ENCODE results near the gene TAF1D. TPM values are rescaled to one million over a fixed set of nuclear protein-coding genes. Genes with fewer than 3 reads are reported as not detected.

The TAF1D gene
- total and polyA plus RNA-seq, 10 of the 15 experiments (the other 5 are each of a cell fraction or from before 2014, with no cell fraction given) = 101 to 314 (median 199) TPM

DNA sequence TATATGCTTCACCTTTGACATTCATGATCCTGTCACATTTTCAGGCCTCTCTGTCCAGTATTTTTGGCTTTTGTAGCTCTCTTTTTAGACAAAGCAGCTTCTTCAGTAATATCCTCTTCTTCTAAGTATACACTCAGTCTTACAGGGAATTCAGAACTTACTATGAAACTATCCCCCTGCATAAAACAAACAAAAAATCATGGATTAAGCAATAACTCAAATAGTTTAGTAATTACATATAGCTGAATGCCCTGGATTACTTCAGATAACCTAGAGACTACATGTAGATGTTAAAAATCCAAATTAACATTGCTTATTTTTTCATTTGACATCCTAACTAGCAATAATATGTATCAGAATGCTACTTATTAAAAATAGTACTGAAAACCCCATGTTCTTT is 5.2 kb downstream of the TAF1D start (continued):
- TF ChIP-seq, protein P1, sequence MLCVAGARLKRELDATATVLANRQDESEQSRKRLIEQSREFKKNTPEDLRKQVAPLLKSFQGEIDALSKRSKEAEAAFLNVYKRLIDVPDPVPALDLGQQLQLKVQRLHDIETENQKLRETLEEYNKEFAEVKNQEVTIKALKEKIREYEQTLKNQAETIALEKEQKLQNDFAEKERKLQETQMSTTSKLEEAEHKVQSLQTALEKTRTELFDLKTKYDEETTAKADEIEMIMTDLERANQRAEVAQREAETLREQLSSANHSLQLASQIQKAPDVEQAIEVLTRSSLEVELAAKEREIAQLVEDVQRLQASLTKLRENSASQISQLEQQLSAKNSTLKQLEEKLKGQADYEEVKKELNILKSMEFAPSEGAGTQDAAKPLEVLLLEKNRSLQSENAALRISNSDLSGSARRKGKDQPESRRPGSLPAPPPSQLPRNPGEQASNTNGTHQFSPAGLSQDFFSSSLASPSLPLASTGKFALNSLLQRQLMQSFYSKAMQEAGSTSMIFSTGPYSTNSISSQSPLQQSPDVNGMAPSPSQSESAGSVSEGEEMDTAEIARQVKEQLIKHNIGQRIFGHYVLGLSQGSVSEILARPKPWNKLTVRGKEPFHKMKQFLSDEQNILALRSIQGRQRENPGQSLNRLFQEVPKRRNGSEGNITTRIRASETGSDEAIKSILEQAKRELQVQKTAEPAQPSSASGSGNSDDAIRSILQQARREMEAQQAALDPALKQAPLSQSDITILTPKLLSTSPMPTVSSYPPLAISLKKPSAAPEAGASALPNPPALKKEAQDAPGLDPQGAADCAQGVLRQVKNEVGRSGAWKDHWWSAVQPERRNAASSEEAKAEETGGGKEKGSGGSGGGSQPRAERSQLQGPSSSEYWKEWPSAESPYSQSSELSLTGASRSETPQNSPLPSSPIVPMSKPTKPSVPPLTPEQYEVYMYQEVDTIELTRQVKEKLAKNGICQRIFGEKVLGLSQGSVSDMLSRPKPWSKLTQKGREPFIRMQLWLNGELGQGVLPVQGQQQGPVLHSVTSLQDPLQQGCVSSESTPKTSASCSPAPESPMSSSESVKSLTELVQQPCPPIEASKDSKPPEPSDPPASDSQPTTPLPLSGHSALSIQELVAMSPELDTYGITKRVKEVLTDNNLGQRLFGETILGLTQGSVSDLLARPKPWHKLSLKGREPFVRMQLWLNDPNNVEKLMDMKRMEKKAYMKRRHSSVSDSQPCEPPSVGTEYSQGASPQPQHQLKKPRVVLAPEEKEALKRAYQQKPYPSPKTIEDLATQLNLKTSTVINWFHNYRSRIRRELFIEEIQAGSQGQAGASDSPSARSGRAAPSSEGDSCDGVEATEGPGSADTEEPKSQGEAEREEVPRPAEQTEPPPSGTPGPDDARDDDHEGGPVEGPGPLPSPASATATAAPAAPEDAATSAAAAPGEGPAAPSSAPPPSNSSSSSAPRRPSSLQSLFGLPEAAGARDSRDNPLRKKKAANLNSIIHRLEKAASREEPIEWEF (IDR thresholded peaks at IDR 0.05; ENCODE audit: insufficient replicate concordance, low read depth, low read length) = no peak

DNA sequence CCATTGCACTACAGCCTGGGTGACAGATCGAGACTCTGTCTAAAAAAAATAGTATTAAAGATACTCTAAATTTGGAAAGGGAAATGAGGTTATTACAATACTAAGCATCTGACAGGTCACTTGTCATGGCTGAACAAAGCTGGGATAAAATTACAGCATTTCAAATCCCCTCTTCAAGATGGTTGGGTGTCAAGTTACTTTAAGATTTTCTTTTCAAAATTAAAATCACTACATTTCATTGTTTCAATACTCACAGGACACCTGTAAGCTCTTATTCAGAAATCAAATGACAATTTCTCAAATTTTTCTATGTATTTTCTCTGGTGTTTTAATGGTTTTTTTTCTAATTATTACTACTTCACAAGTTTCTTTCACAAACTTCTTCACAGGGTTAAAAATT is 5.7 kb downstream of the TAF1D start:
- ChIA-PET SMC1A (ENCODE audit: uncharacterized antibody, unreplicated experiment) (interaction anchor here (0.7 to 7.8 kb wide), 9 partner anchors 9 to 60 kb away, joined by 3 to 74 read pairs (median 4); partner anchors contain the start of gene MED17), RAD21 (ENCODE audit: unreplicated experiment) (interaction anchor here (1.1 to 4.5 kb wide), 2 partner anchors 9 to 48 kb away, joined by 4 to 15 read pairs; partner anchors contain the start of gene MED17), POLR2A (interaction anchor here (1.0 to 1.4 kb wide), 3 partner anchors 11 to 74 kb away, joined by 3 to 4 read pairs (median 3); partner anchors contain the start of gene CEP295), CTCF (interaction anchor here (0.5 to 1.8 kb wide), 3 partner anchors 10 to 785 kb away, joined by 3 to 5 read pairs (median 4); partner anchors contain the start of gene MED17)
- intact Hi-C loops (cut with micrococcal nuclease; ENCODE audit: unreplicated experiment) = no loop called here
- Histone ChIP-seq H4K20me1 (ENCODE audit: control insufficient read depth, insufficient read depth) (no peaks in the 10 kb centered on the region), H3K79me2 (ENCODE audit: control insufficient read depth, insufficient read depth, low read length) (peaks cover 76% of the 10 kb centered on the region), H3K36me3 (ENCODE audit: control insufficient read depth in 2 of 2, insufficient read depth in 2 of 2, low read length in 1 of 2) (peaks cover 9 to 37% of the 10 kb centered on the region in 2 experiments), H3K27ac (ENCODE audit: control insufficient read depth, insufficient read depth) (no peak overlapping the region), H3K4me1 (ENCODE audit: control insufficient read depth, insufficient read depth, low read length) (no peaks in the 10 kb centered on the region; the same call in none of the 2 replicates), H2AFZ (ENCODE audit: control insufficient read depth, low read depth, low read length) (no peak overlapping the region), H3K4me3 (peak overlapping the region; percentile 76), H3K4me2 (ENCODE audit: control insufficient read depth, insufficient read depth) (no peak overlapping the region), H3K9me3 (replicated peaks; ENCODE audit: control insufficient read depth, insufficient read depth, low read length) (no peaks in the 10 kb centered on the region), H3K27me3 (replicated peaks in 1 of 2; ENCODE audit: control insufficient read depth in 2 of 2, insufficient read depth in 2 of 2, low read length in 1 of 2) (no peaks in the 10 kb centered on the region), H3K9ac (ENCODE audit: control insufficient read depth, insufficient read depth, low read length) (no peak overlapping the region)
- in situ Hi-C loops (cut with MboI) = no loop called here
- DNase-seq (ENCODE audit: low read depth, low spot score) (no peak), FAIRE-seq (no peak), ATAC-seq (no peak)
- no TSS peak for BruUV-seq (replicated peaks)
- TF ChIP-seq, protein P2, sequence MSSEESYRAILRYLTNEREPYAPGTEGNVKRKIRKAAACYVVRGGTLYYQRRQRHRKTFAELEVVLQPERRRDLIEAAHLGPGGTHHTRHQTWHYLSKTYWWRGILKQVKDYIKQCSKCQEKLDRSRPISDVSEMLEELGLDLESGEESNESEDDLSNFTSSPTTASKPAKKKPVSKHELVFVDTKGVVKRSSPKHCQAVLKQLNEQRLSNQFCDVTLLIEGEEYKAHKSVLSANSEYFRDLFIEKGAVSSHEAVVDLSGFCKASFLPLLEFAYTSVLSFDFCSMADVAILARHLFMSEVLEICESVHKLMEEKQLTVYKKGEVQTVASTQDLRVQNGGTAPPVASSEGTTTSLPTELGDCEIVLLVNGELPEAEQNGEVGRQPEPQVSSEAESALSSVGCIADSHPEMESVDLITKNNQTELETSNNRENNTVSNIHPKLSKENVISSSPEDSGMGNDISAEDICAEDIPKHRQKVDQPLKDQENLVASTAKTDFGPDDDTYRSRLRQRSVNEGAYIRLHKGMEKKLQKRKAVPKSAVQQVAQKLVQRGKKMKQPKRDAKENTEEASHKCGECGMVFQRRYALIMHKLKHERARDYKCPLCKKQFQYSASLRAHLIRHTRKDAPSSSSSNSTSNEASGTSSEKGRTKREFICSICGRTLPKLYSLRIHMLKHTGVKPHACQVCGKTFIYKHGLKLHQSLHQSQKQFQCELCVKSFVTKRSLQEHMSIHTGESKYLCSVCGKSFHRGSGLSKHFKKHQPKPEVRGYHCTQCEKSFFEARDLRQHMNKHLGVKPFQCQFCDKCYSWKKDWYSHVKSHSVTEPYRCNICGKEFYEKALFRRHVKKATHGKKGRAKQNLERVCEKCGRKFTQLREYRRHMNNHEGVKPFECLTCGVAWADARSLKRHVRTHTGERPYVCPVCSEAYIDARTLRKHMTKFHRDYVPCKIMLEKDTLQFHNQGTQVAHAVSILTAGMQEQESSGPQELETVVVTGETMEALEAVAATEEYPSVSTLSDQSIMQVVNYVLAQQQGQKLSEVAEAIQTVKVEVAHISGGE (CRISPR knock-in tag; IDR thresholded peaks at IDR 0.05) = no peak
- 0 out of 2 replicates have a peak, but pooled peaks have one; percentile 3 for TF ChIP-seq POLR2AphosphoS5 (IDR thresholded peaks at IDR 0.05; ENCODE audit: low read length)
- WGBS (ENCODE audit: insufficient coverage, insufficient replicate concordance, low lambda C conversion rate, missing lambda C conversion rate) = 6% methylated on average over 1 of the region's 1 CpG

Data from GM12878 (cell line).